GM04504 (cell line): ENCODE measurements around the gene GEMIN7.

Experiments
- DNase-seq: peaks from one replicate; pipeline ENCODE4 v3.0.0-alpha.2; 2012; ENCODE audit warnings: low read depth

GEMIN7 gene

DNA sequence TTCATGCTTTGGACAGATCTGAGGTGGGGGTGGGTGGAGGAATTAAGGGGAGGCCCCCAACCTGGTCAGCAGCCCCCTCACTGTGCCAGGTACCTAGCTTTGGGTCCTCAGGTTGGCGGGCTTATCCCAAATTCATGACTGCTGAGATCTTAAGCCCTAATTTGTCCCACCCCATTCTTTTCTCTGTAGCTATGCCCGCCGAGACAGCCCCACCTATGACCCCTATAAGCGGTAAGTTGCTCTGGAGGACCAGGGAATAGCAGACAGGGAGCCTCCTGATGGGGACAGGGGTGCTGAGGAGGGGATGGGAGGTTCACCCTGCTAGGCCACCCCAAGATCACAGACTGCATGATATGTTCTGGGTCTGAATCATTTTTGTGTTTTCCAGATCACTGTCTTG, 17.1 kb upstream of the GEMIN7 start:
- DNase-seq = no peak

DNA sequence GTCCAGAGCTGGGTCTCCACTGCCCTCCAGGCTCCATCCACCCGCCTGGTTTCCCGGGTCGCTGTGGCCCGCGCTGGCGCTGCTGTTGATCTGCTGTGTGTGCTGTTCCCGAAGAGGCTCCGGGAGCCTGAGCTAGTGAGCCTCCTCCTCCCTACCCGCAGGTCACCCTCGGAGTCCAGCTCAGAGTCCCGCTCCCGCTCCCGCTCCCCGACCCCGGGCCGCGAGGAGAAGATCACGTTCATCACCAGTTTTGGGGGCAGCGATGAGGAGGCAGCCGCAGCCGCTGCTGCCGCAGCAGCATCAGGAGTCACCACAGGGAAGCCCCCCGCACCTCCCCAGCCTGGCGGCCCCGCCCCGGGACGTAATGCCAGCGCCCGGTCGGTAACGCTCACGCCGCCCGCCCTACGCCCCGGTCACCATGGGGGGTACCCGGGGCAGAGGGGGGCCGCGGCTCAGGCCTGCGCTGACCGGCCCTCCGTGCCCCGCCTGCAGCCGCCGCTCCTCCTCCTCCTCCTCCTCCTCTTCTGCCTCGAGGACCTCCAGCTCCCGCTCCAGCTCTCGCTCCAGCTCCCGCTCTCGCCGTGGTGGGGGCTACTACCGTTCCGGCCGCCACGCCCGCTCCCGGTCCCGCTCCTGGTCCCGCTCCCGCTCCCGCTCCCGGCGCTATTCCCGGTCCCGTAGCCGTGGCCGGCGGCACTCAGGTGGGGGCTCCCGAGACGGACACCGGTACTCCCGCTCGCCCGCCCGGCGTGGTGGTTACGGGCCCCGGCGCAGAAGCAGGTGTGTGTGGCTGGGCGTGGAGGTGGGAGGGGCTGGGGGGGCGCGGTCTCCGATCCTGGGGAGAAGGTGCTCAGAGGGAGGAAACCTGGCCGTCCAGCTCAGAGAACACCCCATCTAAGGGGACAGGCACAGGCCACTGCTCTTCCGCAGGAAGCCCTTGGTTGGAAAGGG, 14.9 kb upstream of the GEMIN7 start:
- no peak for DNase-seq

DNA sequence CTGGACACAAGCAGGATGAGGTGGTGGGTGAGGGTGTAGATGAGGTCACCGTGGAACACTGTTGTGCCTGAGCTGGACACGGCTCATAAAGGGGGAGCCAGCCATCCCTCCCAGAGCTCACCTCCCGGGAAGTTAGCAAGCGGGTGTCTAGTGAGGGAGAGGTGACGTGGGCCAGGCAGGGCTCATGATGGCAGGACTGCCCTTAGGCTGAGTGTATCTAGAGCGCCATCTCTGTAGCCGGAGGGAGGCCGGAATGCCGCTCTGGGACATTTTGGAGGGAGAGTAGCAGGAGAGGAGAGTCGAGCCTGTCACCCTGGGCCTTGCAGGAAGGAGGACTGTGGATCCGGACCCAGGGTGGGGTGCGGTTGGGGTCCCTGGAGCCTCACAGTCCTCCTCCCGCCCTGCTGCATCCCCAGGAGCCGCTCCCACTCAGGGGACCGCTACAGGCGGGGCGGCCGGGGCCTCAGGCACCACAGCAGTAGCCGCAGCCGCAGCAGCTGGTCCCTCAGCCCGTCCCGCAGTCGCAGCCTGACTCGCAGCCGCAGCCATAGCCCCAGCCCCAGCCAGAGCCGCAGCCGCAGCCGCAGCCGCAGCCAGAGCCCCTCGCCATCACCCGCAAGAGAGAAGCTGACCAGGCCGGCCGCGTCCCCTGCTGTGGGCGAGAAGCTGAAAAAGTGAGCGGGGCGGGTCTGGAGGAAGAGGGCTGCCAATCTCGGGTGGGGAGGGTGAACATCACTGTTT, 12.0 kb upstream of the GEMIN7 start:
- no peak for DNase-seq

DNA sequence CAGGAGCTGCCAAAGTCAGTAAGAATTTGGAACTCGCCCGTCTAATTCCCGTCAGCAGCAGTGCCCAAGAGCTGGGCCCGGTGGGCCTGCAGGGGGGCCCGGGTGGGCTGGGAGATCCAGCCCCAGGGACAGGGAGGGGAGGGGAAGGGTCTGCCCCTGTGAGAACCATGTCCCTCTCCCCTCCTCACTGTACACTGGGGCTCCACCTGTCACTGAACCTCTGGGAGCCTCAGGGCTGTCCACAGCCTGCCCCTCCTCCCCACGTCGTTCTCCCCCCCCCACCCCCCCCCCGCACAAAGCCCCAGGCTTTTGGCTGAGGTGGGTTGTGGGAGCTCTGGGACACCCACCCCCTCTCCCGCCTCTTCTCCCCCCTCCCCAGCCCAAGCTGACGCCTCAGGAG, 11.0 kb upstream of the GEMIN7 start:
- no peak for DNase-seq

DNA sequence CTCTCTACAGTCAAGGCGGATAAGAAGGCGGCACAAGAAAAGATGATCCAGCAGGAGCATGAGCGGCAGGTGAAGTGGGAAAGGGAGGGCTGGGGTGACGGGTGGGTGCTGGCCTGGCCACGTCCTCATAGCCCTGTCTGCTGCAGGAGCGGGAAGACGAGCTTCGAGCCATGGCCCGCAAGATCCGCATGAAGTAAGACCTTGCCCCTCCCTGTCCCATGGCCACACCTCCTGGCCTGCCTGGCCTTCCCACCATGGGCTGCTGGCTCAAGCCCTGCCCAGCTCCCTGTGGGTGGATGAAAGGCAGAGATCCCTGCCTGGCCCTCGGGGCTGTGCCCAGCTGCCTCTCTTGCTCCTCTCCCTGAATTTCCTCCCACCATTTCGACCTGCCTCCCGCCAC, 10.0 kb upstream of the GEMIN7 start:
- no peak for DNase-seq

DNA sequence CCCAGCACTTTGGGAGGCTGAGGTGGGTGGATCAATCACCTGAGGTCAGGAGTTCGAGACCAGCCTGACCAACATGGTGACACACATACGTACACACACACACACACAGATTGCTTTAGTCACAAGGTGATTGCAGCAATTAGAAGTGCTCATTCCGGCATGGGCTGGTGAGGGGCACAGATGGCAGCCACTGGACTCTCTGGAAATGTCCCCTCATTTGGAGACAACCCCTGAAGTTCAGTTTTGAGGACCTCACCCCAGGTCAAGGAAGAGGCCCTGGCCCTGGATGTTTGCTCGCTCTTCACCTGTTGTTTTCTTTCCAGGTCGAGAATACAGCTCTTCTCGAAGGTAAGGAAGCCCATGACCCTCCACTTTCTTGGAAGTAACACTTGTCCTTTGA, 8.8 kb upstream of the GEMIN7 start:
- DNase-seq = no peak

DNA sequence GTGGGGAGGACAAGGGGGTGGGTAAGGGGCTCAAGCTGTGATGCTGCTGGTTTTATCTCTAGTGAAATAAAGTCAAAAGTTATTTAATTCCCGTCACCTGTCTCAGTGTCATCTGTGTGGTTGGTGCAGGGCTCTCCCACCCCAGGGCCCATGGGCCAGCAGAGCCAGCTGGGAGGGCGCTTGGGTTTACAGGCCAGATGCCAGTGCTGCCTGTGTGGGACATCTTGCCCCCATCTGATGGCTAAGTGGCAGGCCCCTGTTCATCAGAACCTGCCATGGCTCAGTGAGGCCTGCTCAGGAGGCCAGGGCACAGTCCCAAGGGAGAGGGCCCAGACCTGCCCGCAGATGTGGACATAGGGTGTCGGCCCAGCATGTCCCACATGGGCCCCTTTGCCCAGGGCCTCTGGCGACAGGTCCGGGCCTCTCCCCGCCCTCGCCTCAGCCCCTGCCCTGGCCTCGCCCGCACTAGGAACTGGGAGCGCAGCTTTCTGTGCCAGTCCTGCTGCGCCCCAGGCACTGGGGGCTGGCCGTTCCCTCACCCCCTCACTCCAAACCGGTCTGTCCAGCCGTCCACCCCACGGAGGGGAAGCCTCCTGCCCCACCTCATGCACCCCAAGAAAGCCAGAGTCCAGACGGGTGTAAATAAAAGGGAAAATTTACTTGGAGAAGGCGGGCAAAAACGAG, 8.1 kb upstream of the GEMIN7 start:
- no peak for DNase-seq

DNA sequence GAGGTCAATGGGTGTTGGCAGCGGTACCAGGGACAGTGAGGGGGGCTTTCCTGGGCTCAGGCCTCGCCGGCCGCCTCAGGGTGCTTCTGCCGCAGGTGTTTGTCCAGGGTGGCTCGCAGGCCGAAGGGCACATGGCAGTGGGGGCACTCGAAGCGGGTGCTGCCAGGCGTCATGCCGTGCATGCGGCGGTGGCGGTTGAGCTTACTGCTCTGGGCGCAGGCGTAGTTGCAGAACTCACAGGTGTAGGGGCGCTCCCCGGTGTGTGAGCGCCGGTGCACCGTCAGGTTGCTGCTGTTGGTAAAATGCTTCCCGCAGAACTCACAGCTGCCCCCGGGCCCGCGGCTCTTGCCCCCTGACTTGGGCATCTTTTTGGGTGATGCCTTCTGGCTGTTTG, 7.5 kb upstream of the GEMIN7 start:
- no peak for DNase-seq

DNA sequence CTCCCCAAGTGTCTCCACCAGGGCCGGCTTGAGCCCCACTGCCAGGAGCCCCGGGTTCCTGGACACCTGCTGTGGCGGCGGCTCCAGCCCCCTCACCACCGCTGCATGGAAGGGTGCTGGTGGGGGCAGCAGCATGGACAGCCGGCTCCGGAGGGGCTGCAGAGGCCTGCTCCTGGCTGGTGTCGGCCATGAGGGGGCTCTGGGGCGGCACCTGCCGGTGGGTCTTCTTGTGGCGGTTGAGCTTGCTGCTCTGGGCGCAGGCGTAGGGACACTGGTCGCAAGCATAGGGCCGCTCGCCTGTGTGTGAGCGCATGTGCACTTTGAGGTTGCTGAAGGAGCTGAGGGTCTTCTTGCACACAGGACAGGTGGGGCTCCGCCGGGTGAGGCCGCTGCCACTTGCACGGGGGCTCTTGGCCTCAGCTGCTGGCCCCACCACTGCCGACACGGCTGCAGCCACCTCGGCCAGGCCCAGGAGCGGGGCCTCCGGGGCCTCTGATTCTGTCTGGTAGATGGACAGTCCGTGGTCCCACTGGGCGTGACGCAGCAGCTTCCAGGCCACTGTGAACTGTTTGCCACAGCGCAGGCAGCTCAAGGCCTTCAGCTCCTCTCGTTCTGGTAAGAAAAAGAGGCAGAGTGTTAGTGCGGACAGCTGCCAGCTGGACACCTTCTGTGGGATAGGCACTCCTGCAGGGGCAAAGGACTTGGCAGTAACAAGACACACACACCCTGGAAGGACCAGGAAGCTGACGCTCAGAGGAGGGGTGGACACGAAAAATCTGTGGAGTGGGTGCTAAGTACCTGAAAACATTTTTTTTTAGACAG, 6.9 kb upstream of the GEMIN7 start:
- no peak for DNase-seq

DNA sequence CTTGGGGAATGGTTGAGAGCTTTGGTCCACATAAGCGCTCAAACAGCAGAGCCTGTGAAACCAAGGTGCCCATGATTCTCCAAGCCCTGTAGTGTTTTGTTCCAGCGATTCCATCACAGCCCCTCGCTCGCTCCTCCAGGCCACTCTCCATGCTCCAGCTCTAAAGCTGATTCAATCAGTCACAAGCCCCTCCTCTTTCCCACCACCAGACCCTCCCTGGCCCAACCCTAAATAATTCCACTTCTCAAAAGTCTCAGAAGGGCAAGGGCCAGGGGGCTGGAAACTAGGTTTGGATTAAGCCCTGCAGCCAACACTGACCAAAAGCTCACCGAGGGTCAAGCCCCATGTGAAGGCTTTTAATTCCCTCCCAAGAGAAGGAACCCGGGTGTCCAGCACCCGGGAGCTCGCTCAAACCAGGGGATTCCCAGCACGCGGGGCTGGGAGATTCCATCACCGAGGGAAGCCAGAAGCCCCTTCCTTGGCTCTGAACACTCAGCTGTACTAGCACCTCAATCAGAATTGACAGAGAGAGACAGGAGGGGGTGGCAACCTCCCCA, 4.2 kb upstream of the GEMIN7 start:
- DNase-seq = no peak

DNA sequence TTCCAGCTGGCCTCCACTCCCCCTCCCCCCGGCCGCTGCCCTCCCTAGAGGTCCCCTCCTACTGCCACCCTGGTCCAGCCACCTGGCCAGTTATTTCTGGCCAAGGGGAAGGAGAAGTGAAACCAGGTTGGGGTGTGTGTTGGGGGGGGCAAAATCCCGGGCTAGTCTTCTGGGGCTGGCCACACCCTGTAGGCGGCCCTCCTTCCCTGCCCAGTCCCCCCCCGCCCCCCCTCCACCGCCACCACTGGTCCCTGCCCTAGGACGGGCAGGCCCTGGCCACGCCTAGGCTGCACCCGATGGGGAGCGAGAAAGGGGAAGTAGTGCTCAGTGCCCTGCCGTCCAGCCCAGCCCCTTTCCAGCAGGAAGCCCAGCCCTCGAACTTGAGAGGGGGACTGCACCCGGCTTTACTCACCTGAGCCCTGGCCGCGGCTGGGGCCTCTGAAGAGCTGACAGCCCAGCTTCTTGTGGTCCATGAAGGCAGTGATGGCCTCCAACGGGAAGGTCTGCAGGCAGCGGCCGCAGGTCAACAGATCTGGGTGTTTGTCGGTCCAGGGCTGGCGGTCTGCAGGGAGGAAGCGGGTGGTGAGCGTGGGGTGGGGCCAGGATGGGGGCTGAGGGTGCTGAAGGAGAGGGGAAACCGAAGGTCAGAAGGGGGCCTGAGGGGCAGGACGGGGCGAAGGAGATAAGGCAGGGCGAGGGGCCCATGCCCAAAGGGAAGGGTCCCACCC, 3.6 kb upstream of the GEMIN7 start:
- no peak for DNase-seq

DNA sequence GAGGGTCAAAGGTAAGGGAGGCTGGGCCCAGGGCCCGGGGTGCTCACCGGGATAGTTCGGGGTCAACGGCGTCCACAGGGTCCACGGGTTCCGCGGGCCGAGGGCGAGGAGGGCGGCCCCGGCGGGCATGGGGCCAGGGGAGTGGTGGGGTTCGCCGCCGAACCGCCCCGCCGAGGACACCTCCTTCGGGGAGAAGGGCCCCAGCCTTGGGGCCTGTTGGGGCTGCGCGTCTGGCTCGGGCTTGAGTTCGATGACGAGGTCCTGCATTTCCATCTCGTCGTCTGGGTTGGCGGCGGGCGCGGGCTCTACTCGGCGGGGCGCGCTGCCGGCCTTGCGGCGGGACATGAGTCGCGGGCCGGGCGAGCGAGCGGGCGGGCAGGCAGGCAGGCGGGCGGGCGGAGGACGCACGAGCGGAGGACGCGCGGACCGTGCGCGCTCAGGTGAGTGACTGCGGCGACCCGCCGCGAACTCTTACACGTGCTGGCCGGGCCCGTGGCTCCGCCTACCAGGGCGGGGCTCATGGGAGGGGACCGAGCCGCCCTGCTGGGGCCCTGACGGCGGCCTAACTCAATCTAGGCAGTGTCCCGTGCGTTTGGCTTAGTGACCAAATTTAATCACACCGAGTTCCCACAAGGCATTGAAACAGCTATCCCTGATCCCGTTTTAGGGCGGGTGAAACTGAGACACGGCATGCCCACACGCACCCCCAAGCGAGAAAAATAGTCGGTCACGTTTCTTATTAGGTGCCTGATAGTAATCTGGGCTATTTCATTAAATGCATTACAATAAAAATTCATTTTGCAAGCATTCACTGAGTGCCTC, 2.8 kb upstream of the GEMIN7 start, which contains the start of gene ZNF296:
ZNF296 (minus strand) TSS at position 450 of the 822 bp plus-strand sequence; CDS start at position 345, 105 bp downstream.
- DNase-seq = no peak

DNA sequence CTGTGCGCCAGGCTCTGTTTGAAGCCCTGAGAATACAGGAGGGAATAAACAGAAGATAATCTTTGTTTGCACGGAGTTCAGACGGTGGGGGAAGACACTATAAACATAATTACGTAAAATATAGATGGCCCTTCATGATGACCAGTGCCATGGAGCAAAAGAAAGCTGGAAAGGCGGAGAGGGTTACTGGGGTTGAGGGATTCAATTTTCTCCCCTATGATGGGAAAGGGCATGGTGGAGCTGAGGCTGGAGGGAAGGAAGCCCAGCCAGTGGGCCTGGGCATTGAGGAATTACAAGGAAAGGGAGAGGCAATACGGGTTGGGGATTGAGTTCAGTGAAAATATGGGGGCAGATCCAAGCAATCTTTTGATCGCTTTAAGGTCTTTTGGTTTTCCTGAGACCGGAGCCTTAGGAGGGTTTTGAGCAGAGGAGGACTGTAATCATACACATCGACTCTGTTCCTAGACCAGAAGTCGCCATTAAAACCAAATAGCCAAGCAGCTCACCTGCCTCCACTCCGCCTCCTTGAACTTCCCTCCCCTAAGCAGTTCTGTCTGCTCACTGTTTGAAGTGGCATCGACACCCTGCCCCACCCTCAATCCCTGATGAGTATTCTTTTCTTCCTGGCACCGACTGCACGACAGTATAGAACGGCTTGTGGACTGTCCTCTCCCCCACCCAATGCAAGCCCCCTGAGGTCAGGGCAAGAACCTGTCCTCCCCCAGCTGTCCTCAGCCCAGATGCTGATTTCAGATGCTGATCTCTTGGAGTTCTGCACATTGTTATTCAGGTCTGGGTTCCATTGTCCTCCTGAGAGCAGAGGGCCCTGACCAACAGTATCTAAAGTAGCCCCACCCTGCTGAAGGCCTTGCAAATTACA, 2.0 kb upstream of the GEMIN7 start:
- no peak for DNase-seq

DNA sequence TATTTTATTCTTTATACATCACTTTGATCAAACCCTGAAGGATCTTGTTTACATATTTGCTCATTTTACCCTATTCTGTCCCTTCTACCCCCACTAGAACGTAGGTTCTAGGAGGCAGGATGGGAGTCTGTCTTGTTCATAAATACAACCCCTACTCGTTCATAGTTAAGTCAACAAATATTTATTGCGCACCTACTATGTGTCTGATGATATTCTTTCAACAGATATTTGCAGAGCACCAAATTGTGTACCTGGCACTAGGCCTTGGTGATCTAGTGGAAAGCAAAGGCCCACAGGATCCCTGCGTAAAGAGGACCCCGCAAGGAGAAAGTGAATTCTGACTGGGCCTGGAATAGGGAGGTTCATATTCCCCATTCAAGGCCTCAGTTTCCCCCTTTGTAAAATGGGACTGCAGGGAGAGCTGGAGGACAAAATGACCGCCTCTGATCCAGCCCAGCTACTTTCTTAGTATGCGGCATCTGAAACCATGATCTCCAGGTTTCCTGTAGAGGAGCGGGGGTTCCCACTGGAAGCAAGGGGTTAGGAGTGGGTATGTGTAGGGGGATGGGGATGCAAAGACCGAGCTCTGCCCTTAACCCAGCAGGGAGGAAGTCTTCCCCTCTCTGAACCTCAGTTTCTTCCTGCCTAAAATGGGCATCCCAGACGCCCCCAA, 534 bp upstream of the GEMIN7 start:
- no peak for DNase-seq

DNA sequence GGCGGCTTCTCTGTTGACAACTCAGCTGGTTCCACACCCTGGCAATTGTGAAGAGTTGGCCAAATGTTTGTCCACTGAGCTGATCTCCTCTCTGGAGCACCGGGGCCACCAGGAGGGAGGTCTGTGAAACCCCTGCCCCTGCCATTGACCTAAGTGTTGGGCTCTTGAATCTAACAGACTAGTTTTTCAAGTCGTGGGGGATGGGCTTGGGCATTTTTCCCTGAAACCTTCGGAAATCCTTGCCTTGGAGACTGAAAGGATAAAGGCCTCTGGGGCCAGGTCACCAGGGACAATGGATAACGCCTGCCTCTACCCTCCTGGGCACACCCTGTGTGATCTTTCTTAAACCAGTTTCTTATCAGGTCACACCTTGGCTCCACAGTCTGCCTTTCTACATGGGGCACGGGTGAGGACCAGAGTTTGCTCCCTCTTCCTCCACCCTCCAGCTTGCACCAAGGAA, 881 bp downstream of the GEMIN7 start:
- no peak for DNase-seq

DNA sequence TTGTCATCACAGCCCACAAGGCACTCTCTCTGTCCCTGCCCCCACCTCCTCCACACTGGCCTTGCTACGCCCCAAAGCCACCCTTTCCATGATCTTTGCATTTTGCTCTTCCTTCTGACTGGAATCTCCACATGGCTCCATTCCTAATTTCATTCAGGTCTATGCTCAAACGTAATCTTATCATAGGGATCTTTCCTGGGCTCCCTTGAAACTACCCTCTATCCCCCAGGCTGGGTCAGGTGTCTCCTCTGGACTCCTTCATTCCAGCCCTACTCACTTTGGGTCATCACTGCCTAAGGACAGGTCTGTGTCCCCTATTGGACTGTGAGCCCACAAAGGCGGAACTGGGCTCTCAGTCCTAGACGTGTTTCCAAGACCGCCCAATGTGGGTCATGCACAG, 3.1 kb downstream of the GEMIN7 start:
- DNase-seq = no peak

DNA sequence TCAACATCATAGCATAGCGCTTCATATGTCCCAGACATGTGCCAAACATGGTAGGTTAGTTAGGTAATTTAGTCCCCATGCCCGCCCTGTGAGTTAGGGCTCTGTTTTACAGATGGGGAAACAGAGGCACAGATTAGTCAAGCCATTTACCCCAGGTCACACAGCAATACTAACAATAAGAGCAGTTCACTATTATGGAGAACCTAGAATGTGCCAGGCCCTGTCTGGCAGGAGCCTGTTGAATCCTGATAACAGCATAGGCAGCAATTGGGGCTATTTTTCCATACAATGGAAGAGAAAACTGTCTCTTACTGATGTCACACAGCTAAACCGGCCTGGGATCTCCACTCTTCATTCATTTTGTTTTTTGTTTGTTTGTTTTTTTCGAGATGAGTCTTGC, 7.4 kb downstream of the GEMIN7 start:
- no peak for DNase-seq

DNA sequence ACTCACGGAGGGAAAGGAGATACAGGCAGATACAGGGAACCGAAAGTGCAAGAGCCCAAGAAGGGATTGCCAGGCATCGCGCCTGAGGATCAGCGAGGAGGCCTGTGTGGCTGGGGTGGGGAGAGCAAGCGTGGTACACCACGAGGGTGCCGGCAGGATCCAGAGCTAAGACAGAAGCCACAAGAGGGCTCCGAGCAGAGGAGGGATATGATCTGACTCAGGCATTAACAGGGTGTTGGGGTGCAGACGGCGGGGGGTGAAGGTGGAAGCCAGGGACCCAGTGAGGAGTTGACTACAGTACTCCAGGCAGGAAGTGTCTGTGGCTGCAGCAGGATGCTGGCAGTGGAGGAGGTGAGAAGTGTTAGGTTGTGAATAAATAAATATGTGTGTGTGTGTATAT, 8.5 kb downstream of the GEMIN7 start:
- no peak for DNase-seq
